Activated T-helper 1 cell treated with anti-CD3 and anti-CD28 coated beads, Interleukin-12 subunit alpha, Interleukin-12 subunit beta, Interleukin-2, Interleukin-4 antibody, amounts not matched to agents 30 ng/mL and 10 ng/mL and 1 ng/mL, durations not matched to agents 14 hours and 24 hours and 36 hours (primary cell): Measurements from ENCODE around the gene FOXRED2. TPM values are rescaled to one million over a fixed set of nuclear protein-coding genes. Genes with fewer than 3 reads are reported as not detected.
A peak's percentile ranks its signal among the peaks of the same experiment; 100 is the strongest.

Experiments used
- DNase-seq: peaks from one replicate; pipeline ENCODE4 v3.0.0; 2021; ENCODE audit warnings: low spot score
- H3K27ac Mint-ChIP-seq: one replicate; pipeline ENCODE4 v1.8.0; 2021; ENCODE audit warnings: mild to moderate bottlenecking, mixed read lengths
- H3K27me3 Mint-ChIP-seq: one replicate; pipeline ENCODE4 v1.8.0; 2022; ENCODE audit warnings: mild to moderate bottlenecking, moderate library complexity, mixed read lengths; ENCODE audit not compliant: insufficient read depth
- H3K36me3 Mint-ChIP-seq: one replicate; pipeline ENCODE4 v1.8.0; 2021; ENCODE audit warnings: low read depth, mixed read lengths
- H3K4me1 Mint-ChIP-seq: one replicate; pipeline ENCODE4 v1.8.0; 2021; ENCODE audit warnings: low read depth, mixed read lengths
- H3K4me3 Mint-ChIP-seq: one replicate; pipeline ENCODE4 v1.8.0; 2021; ENCODE audit warnings: mild to moderate bottlenecking, moderate library complexity, mixed read lengths
- H3K9me3 Mint-ChIP-seq: one replicate; pipeline ENCODE4 v1.8.0; 2021; ENCODE audit warnings: mixed read lengths
- intact Hi-C: fragments of 100-400 bp; cut with micrococcal nuclease; formaldehyde crosslinking; loops from one replicate; pipeline ENCODE4 v1.15.1; 2024
- total RNA-seq: library from RNA; stranded (reverse); gene quantifications from 2 replicates; pipeline ENCODE4 v1.2.3, GENCODE V29; 2022

FOXRED2 gene
- total RNA-seq, 1 donor from 2014 or later, result 22.3 TPM

DNA sequence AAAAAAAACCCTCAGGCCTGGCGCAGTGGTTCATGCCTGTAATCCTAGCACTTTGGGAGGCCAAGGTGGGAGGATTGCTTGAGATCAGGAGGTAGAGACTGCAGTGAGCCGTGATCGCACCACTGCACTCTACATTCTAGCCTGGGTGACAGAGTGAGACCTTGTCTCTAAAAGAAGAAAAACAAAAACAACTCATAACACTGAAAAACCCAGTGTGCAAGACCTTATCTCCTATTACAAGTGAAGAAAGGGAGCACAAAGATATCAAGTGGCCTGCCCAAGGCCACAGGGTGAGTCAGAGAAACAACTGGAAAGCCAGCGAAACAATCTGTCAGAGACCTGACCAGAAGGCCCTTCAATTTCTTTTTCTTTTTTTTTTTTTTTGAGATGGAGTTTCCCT lies 27.9 kb downstream of the FOXRED2 start:
- DNase-seq, result no peak
- peaks cover 25% of the 10 kb centered on the region for H3K36me3 Mint-ChIP-seq
- H3K4me3 Mint-ChIP-seq, result no peak overlapping the region
- H3K27me3 Mint-ChIP-seq, result peaks cover 1% of the 10 kb centered on the region
- H3K27ac Mint-ChIP-seq, result no peak overlapping the region
- H3K4me1 Mint-ChIP-seq, result peaks cover 9% of the 10 kb centered on the region
- intact Hi-C loops, result no loop called here
- H3K9me3 Mint-ChIP-seq, result no peaks in the 10 kb centered on the region

DNA sequence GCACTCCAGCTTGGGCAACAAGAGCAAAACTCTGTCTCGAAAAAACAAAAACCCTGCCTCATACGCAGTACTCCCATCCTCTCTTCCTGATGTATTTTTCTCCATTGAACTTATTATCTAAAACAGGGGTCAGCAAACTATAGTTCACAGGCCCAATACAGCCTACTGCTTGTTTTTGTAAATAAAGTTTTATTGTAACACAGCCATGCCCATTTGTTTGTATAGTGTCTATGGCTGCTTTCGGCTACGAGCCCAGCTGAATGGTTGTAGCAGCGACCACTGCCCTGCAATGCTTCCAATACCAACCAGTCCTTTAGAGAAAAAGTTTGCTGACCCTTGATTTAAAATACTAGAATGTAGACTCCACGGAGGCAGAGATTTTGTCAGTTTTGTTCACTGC lies 31.5 kb downstream of the FOXRED2 start:
- intact Hi-C loops, result no loop called here
- Mint-ChIP-seq H3K27me3 (no peaks in the 10 kb centered on the region), H3K4me1 (peaks cover 9% of the 10 kb centered on the region), H3K4me3 (no peak overlapping the region), H3K27ac (no peak overlapping the region), H3K9me3 (no peaks in the 10 kb centered on the region), H3K36me3 (peaks cover 30% of the 10 kb centered on the region)
- DNase-seq, result no peak

DNA sequence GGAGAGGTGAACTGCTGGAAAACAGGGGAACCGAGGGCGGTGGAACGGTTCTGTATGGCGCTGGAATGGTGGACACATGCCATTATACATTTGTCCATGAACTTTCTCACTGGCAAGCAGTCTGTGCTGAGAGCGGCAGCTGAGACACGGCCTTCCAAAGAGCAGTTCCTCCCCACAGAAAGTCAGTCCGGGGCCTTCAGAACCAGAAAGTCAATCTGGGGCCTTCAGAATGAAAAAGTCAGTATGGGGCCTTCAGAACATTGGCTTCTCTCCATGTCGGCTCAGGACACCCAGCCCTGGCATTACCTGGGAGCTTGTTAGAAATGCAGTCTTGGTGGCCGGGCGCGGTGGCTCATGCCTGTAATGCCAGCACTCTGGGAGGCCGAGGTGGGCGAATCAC lies 34.2 kb downstream of the FOXRED2 start:
- Mint-ChIP-seq H3K4me1 (peaks cover 17% of the 10 kb centered on the region), H3K36me3 (peaks cover 33% of the 10 kb centered on the region), H3K9me3 (no peaks in the 10 kb centered on the region), H3K27me3 (no peaks in the 10 kb centered on the region), H3K4me3 (no peak overlapping the region), H3K27ac (no peak overlapping the region)
- intact Hi-C loops, result no loop called here
- DNase-seq, result no peak

DNA sequence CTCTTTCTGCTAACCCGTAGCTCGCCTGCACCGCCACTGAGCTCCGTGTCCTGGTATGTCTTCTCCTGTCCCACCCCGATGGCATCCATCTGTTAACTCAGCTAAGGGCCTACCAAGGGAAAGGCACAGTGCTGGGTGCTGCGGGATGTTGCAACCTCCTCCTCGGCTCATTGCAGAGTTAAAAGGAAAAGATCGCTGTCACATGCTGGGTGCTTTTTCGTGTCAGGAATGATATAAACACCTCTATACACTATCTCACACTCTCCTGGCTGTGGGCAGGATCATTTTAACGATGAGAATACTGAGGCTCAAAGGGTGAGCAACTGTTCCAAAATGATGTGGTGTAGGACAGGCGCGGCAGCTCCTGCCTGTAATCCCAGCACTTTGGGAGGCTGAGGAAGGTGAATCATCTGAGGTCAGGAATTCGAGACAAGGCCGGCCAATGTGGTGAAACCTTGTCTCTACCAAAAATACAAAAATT lies 35.5 kb downstream of the FOXRED2 start:
- H3K4me3 Mint-ChIP-seq, result no peak overlapping the region
- peaks cover 36% of the 10 kb centered on the region for H3K36me3 Mint-ChIP-seq
- H3K27me3 Mint-ChIP-seq, result no peaks in the 10 kb centered on the region
- DNase-seq, result no peak
- H3K27ac Mint-ChIP-seq, result no peak overlapping the region
- H3K4me1 Mint-ChIP-seq, result peaks cover 27% of the 10 kb centered on the region
- intact Hi-C loops, result loop anchor here (2.0 kb wide), 1 partner anchor 17 kb away; no protein-coding TSS in a partner anchor
- H3K9me3 Mint-ChIP-seq, result no peaks in the 10 kb centered on the region

- no peak for DNase-seq
- H3K27ac Mint-ChIP-seq, result no peak overlapping the region
- H3K4me3 Mint-ChIP-seq, result no peak overlapping the region
- H3K36me3 Mint-ChIP-seq, result peaks cover 34% of the 10 kb centered on the region
- no peaks in the 10 kb centered on the region for H3K27me3 Mint-ChIP-seq
- peaks cover 27% of the 10 kb centered on the region for H3K4me1 Mint-ChIP-seq
- no peaks in the 10 kb centered on the region for H3K9me3 Mint-ChIP-seq
- intact Hi-C loops, result loop anchor here (1.0 to 2.0 kb wide), 3 partner anchors 16 to 170 kb away; no protein-coding TSS in a partner anchor
Observed at GRCh38 chr22:36470994-36471331, 35.9 kb downstream of the FOXRED2 start.

DNA sequence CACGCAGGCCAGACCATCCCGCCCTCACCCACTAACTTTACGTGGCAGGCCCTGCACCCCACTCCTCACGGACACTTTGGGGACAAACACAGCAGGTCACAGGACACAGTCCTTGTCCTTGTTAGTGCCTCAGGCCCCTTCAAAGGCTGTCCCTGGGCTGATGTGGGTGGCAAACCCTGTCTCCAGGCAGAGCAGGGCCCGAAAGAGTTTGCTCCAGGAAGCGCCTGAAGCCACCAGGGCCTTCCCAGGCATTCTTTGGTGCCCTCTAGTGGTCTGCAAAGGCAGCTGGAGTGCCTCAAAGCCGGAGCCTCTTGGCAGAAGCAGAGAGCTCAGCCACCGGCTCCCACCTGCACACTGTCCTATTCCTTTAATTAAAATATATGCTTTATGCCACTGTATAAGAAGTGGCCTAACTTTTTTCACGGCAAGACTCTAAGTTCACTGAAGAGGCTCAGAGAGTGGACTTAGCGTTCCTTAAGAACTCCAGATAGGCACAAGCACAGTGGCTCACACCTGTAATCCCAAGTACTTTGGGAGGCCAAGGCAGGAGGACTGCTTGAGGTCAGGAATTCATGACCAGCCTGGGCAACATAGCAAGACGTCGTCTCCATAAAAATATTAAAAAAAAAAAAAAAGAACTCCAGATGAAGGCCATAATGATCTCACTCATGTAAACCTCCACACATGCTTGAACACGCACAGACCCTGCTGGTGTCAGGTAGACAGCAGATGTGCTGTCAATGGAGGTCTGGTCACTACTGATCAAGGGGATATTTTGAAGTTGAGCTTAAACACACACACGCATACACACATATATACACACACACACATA lies 36.5 kb downstream of the FOXRED2 start:
- Mint-ChIP-seq H3K27me3 (no peaks in the 10 kb centered on the region), H3K27ac (no peak overlapping the region), H3K36me3 (peaks cover 28% of the 10 kb centered on the region), H3K4me3 (no peak overlapping the region), H3K4me1 (peaks cover 27% of the 10 kb centered on the region), H3K9me3 (no peaks in the 10 kb centered on the region)
- peak; percentile 79 for DNase-seq
- intact Hi-C loops, result loop anchor here (1.0 to 2.0 kb wide), 3 partner anchors 16 to 169 kb away; no protein-coding TSS in a partner anchor

- H3K36me3 Mint-ChIP-seq, result peaks cover 20% of the 10 kb centered on the region
- no peaks in the 10 kb centered on the region for H3K27me3 Mint-ChIP-seq
- H3K4me3 Mint-ChIP-seq, result no peak overlapping the region
- intact Hi-C loops, result no loop called here
- DNase-seq, result no peak
- no peak overlapping the region for H3K27ac Mint-ChIP-seq
- H3K9me3 Mint-ChIP-seq, result no peaks in the 10 kb centered on the region
- H3K4me1 Mint-ChIP-seq, result peaks cover 27% of the 10 kb centered on the region
Observed at GRCh38 chr22:36469094-36469710, 37.6 kb downstream of the FOXRED2 start.

- intact Hi-C loops, result no loop called here
- Mint-ChIP-seq H3K9me3 (no peaks in the 10 kb centered on the region), H3K27ac (peak overlapping the region; percentile 34), H3K4me1 (peaks cover 27% of the 10 kb centered on the region), H3K27me3 (no peaks in the 10 kb centered on the region), H3K36me3 (peaks cover 19% of the 10 kb centered on the region), H3K4me3 (no peak overlapping the region)
- DNase-seq, result no peak
Observed at GRCh38 chr22:36467946-36468345, 38.9 kb downstream of the FOXRED2 start.

GRCh38 chr22:36467042-36467810 lies 39.6 kb downstream of the FOXRED2 start:
- H3K27ac Mint-ChIP-seq, result peak overlapping the region; percentile 48
- peaks cover 27% of the 10 kb centered on the region for H3K4me1 Mint-ChIP-seq
- H3K4me3 Mint-ChIP-seq, result no peak overlapping the region
- H3K9me3 Mint-ChIP-seq, result no peaks in the 10 kb centered on the region
- intact Hi-C loops, result no loop called here
- H3K27me3 Mint-ChIP-seq, result no peaks in the 10 kb centered on the region
- H3K36me3 Mint-ChIP-seq, result peaks cover 16% of the 10 kb centered on the region
- no peak for DNase-seq

- H3K4me3 Mint-ChIP-seq, result no peak overlapping the region
- H3K27ac Mint-ChIP-seq, result no peak overlapping the region
- no peaks in the 10 kb centered on the region for H3K27me3 Mint-ChIP-seq
- peaks cover 12% of the 10 kb centered on the region for H3K36me3 Mint-ChIP-seq
- peaks cover 27% of the 10 kb centered on the region for H3K4me1 Mint-ChIP-seq
- no peaks in the 10 kb centered on the region for H3K9me3 Mint-ChIP-seq
- no peak for DNase-seq
- intact Hi-C loops, result no loop called here
Observed at GRCh38 chr22:36466258-36466657, 40.6 kb downstream of the FOXRED2 start.

DNA sequence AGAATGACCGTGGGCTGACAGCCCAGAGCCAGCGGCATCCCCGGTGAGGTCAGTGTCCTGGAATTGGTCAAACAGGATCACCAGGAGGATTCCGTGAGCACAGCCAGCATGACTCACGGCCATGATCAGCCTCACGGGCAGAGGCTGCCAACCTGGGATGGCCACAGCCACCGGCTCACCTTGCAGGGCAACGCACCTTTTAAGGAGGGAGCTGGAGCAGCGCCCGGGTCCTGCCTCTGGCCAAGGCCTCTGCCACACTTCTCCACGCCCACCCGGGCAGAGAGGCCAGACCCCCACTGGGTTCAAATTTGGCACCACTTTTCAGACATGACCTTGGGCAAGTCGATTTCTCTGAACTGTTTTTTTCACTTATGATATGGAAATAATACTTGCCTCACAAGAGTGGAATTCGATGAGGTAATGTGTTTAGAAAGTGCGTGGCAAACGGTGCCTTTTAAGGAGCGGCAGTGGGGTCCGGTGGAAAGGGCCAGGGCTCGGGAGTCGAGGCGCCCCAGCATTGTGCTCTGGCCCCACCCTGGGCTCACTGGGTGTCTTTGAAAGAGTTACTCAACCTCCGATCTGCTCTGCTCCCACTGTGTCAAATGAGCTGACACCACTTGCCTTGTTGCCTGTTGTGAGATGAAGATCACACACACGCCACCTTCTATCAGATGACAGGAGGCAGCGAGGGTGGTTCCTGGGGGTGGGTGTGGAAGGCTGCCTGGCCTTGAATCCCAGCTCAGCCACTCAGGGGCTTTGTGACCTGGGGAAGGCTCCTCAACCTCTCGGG lies 41.4 kb downstream of the FOXRED2 start:
- H3K36me3 Mint-ChIP-seq, result peaks cover 12% of the 10 kb centered on the region

DNA sequence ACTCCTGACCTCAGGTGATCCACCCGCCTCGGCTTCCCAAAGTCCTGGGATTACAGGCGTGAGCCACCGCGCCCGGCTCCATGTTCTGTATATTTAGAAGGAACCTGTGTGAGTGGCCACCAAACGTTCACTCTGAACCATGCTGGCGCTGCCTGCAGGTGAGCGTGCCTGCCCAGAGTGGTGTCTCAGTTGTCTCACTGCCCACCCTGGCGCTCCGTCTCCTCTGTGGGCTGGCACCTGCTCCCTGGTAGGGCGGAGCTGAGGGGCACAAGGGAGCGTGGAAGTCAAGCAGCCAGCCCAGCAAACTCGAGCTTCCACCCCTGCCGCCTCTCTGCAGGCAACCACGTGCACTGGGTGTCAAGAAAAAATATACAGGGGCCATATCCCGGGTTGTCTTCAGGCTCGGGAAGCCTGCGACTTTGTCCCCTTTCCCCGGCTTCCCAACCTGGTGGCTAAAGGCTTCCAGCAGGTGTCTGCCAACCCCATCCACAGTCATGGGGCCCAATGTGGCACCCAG lies 42.1 kb downstream of the FOXRED2 start:
- DNase-seq, result no peak
- Mint-ChIP-seq H3K4me3 (no peak overlapping the region), H3K4me1 (peaks cover 16% of the 10 kb centered on the region), H3K36me3 (peaks cover 12% of the 10 kb centered on the region), H3K9me3 (no peaks in the 10 kb centered on the region), H3K27ac (no peak overlapping the region), H3K27me3 (no peaks in the 10 kb centered on the region)
- intact Hi-C loops, result no loop called here

More for the DNA sequence above, 41.4 kb downstream of the FOXRED2 start:
- Mint-ChIP-seq H3K27ac (no peak overlapping the region), H3K4me3 (no peak overlapping the region), H3K27me3 (no peaks in the 10 kb centered on the region), H3K9me3 (no peaks in the 10 kb centered on the region), H3K4me1 (peaks cover 22% of the 10 kb centered on the region)
- intact Hi-C loops, result no loop called here
- DNase-seq, result no peak
